DMS153 treated with DMSO at 0.1 percent for 48 hours (cell line): ENCODE results near the gene TBC1D3C.
"Not testable (repeated sequence)": the region's sequence is repeated elsewhere in the genome, so short reads cannot be mapped to it uniquely, and the experiment has no call there.

Source experiments
- DNase-seq: peaks from one replicate; lab custom pipeline; 2025; ENCODE audit not compliant: unreplicated experiment; lab: John Stamatoyannopoulos, UW

Gene TBC1D3C

GRCh38 chr17:38068534-38068933 lies at the start of gene TBC1D3C:
TBC1D3C (minus strand) TSS chr17:38068634; CDS start chr17:38067066, 1,568 bp downstream.
- DNase-seq: not testable (repeated sequence)

- DNase-seq: not testable (repeated sequence)
Observed at GRCh38 chr17:38099262-38099661, 30.8 kb upstream of the TBC1D3C start.

DNA sequence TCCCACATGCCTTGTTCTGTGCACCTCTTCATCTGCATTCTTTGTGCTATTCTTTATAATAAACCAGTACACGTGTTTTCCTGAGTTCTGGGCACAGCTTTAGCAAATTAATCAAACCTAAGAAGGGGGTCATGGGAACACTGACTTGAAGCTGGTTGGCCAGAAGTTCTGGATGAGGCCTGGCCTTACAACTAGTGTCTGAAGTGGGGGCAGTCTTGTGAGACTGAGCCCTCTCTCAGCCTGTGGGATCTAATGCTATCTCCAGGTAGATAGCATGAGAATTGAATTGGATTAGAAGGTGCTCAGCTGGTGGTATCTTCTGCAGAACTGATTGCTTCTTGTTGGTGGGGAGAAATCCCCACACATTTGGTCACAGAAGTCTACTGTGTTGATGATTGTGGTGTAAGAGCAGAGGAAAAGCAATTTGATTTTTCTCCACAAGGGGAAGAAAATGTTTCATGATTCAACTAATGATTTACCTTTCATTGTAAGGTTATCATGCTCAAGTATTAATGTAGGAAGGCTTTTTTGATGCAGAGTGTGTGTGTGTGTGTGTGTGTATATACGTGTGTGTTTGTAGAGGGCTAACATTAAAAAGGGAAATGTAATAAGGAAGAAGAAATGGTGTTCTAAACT lies 25.7 kb upstream of the TBC1D3C start:
- DNase-seq: not testable (repeated sequence)

DNA sequence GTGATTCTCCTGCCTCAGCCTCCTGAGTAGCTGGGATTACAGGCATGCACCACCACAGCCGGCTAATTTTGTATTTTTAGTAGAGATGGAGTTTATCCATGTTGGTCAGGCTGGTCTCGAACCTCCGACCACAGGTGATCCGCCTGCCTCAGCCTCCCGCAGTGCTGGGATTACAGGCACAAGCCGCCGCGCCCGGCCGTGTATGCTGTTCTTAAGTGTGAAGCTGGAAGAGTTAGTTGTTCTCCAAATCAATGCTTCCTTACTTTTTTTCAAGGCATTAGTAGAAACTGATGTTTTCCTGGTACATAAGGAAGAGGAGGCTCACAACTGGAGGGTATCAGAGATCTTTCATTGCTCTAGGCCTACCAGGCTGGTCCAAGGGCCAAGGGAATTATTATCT lies 19.7 kb upstream of the TBC1D3C start:
- not testable (repeated sequence) for DNase-seq

- not testable (repeated sequence) for DNase-seq
Observed at GRCh38 chr17:38087344-38087743, 18.9 kb upstream of the TBC1D3C start.
